UCSD-AML1 (cell line): ENCODE results near the gene RNASE9.
"Not testable (repeated sequence)": the region's sequence is repeated elsewhere in the genome, so short reads cannot be mapped to it uniquely, and the experiment has no call there.

ENCODE experiments used
- DNase-seq: peaks from one replicate; lab custom pipeline; 2025; ENCODE audit not compliant: unreplicated experiment; lab: John Stamatoyannopoulos, UW

RNASE9 gene

DNA sequence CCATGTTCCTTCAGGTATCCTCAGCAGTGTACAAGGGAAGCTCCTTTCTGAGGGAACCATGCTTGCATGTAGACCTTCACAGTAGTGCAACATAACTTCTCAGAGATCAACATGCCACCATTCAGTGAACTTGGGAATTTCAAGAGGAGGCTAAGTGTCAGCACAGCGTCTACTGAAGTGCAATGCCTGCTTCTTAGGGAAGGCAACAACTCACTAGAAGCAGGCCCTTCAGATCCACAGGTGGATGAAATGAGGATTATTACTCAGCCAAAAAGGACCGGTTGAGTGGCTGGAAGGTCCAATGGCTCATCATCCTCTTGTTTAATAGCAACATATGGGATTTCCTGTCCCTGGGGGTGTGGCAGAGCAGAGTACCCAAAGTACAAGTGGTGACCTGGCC lies 36.8 kb downstream of the RNASE9 start:
- no peak for DNase-seq

DNA sequence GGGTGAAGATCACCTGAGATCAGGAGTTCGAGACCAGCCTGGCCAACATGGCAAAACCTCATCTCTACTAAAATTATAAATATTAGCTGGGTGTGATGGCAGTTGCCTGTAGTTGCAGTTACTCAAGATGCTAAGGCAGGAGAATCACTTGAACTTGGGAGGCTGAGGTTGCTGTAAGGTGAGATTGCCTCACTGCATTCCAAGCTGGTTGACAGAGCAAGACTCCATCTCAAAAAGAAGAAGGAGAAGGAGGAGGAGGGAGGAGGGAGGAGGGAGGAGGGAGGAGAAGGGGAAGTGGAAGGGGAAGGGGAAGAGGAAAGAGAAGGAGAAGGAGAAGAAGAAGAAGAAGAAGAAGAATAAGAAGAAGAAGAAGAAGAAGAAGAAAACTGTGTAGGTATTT lies 38.5 kb downstream of the RNASE9 start:
- DNase-seq, result no peak

DNA sequence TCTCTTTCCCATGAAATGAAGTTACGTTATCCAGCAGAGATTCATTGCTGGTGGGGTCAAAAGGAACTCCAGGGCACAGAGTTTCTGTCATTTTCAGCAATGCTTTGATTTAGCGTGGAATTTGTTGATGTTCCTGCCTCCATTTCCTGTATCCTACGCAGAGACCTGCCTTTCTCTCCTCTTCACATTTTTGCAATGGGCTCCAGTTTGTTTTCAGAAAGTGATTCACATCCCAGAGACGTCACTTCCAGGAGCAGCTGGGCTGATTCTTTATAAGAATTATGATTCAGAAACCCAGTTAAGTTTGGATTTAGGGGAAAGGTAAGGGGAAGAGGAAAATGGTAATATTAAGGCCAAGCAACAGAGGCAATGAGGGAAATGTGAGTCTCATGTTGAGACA lies 43.9 kb downstream of the RNASE9 start:
- no peak for DNase-seq

DNA sequence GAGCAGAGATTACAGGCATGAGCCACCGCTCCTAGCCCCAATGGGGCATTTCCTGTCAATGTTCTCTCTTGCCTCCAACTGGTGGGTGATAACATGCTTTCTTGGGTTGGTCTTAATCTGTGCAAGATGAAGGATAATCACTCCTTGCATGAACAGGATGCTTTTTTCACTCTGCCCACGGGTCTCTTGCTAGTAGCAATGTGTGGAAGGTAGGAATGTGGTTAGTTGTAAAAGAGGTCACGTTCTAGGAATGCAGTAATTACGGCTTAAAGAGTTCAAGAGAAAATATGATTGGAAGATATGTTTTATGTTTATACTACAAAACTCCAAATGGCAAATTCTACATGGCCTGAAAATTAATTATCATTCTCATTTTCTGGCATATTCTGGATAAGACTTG lies 45.0 kb downstream of the RNASE9 start:
- DNase-seq, result no peak

DNA sequence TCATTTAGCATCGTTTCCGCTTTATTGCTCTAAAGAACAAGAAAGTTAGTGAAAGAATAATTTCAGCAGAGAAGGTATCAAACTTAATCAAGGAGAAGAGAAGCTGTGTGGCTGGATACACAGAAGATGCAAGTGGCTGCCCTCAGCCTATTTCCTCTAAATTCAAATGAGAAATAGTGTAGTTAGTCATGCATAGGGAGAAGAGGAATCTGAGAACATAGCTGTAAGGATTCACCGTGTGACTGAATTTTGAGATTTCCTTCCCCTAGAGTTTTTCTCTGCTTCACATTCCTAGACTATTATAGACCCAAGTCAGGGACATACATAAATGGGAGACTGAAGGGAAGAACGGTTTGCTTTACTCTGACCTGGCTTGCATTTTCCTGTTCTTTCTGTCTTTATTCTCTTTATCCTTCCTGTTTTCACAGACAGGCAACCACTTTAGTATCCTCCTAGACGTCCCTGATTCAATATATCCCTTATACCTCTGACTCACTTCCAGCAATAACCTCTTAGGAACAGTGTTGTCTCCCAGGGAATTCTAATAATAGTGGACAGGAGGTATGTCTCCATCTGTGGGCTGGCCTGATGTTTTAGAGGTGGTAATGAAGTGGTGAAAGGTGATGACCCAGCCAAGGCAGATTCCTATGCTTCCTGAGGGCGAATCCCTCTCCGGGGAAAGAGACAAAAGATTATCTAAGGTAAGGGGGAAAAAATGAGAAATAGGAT lies 48.5 kb downstream of the RNASE9 start:
- no peak for DNase-seq

DNA sequence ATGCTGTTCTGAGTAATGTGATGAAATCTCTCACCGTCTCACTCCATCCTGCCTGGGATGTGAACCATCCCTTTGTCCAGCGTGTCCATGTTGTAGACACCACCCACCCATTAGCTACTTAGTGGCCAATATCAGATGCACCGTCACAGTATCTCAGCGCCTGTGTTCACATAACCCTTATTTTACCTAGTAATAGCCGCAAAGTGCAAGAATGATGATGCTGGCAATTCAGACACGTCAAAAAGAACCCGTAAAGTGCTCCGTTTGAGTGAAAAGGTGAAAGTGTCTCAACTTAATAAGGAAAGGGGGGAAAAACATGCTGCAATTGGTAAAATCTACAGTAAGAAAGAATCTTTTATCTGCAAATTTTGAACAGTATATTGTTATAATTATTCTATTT lies 52.5 kb downstream of the RNASE9 start:
- no peak for DNase-seq

DNA sequence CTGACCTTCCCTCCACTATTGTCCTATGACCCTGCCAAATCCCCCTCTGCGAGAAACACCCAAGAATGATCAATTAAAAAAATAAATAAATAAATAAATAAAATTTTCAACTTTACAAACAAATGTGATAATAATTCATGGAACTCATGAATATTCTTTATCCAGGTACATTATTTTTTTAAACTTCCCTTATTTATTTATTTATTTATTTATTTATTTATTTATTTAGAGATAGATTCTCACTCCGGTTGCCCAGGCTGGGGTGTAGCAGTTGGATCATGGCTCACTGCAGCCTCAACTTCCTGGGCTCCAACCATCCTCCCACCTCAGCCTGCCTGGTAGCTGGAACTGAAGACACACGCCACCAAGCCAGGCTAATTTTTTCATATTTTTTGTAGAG lies 53.3 kb downstream of the RNASE9 start:
- not testable (repeated sequence) for DNase-seq

DNA sequence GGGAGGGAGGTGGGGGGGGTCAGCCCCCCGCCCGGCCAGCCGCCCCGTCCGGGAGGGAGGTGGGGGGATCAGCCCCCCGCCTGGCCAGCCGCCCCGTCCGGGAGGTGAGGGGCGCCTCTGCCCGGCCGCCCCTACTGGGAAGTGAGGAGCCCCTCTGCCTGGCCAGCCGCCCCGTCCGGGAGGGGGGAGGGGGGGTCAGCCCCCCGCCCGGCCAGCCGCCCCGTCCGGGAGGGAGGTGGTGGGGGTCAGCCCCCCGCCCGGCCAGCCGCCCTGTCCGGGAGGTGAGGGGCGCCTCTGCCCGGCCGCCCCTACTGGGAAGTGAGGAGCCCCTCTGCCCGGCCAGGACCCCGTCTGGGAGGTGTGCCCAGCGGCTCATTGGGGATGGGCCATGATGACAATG lies 54.1 kb downstream of the RNASE9 start:
- not testable (repeated sequence) for DNase-seq

DNA sequence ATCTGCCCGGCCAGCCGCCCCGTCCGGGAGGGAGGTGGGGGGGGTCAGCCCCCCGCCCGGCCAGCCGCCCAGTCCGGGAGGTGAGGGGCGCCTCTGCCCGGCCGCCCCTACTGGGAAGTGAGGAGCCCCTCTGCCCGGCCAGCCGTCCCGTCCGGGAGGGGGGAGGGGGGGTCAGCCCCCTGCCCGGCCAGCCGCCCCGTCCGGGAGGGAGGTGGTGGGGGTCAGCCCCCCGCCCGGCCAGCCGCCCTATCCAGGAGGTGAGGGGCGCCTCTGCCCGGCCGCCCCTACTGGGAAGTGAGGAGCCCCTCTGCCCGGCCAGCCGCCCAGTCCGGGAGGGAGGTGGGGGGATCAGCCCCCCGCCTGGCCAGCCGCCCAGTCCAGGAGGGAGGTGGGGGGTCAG lies 54.6 kb downstream of the RNASE9 start:
- DNase-seq, result not testable (repeated sequence)
